ENCODE results near the gene ETS1. TPM values are rescaled to one million over a fixed set of nuclear protein-coding genes. Genes with fewer than 3 reads are reported as not detected.
A peak's percentile ranks its signal among the peaks of the same experiment; 100 is the strongest.

ETS1 gene
- total RNA-seq, 1 experiment from 2014 or later, result 1.1 TPM

DNA sequence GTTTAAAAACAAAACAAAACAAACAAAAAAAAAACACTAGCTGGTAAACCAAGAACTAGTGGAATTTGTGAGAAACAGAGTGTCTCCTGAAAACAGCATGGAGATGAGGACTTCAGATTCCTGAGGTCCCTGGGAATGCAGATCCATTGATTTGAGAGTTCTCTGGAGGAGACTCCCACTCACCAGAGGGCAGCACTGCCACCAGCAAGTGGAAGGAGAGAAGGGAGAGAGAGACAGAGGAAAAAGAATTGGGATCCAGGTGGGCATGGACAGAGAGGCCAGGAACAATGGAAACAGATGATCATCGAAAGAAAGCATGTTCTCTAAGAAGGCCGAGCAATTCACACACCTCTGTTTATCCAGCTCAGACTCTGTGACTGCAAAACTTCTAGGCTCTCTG, 31.8 kb downstream of the ETS1 start:
- no peaks in the 10 kb centered on the region for H3K4me1 Mint-ChIP-seq (ENCODE audit: low read depth, unreplicated experiment)
- CTCF ChIA-PET, result interaction anchor here (0.7 to 2.7 kb wide), 3 partner anchors 75 to 109 kb away, joined by 3 to 8 read pairs (median 3); no protein-coding TSS in a partner anchor
- peak in 1 of 2 experiments; percentile 53 for DNase-seq
- TF ChIP-seq, protein P1, sequence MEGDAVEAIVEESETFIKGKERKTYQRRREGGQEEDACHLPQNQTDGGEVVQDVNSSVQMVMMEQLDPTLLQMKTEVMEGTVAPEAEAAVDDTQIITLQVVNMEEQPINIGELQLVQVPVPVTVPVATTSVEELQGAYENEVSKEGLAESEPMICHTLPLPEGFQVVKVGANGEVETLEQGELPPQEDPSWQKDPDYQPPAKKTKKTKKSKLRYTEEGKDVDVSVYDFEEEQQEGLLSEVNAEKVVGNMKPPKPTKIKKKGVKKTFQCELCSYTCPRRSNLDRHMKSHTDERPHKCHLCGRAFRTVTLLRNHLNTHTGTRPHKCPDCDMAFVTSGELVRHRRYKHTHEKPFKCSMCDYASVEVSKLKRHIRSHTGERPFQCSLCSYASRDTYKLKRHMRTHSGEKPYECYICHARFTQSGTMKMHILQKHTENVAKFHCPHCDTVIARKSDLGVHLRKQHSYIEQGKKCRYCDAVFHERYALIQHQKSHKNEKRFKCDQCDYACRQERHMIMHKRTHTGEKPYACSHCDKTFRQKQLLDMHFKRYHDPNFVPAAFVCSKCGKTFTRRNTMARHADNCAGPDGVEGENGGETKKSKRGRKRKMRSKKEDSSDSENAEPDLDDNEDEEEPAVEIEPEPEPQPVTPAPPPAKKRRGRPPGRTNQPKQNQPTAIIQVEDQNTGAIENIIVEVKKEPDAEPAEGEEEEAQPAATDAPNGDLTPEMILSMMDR (IDR thresholded peaks at IDR 0.05; ENCODE audit: insufficient read depth in 1 of 2, low read depth in 1 of 2, low read length in 1 of 2, severe bottlenecking in 1 of 2, unreplicated experiment in 1 of 2), result peak; percentile 58 to 83
- H3K36me3 ChIP-seq (ENCODE audit: control insufficient read depth, insufficient read depth, low read length), result no peaks in the 10 kb centered on the region
- H3K27ac Mint-ChIP-seq (ENCODE audit: unreplicated experiment), result no peak overlapping the region
- no peaks in the 10 kb centered on the region for H3K4me1 ChIP-seq
- POLR2A ChIA-PET, result no interaction called here
- intact Hi-C loops (cut with micrococcal nuclease; ENCODE audit: unreplicated experiment), result loop anchor here (1.0 kb wide), 4 partner anchors 75 to 383 kb away; no protein-coding TSS in a partner anchor
- H3K27me3 Mint-ChIP-seq (ENCODE audit: insufficient read depth, unreplicated experiment), result peaks cover 10% of the 10 kb centered on the region
- H3K27me3 ChIP-seq (replicated peaks; ENCODE audit: control insufficient read depth, insufficient read depth, low read length), result no peaks in the 10 kb centered on the region
- no peak overlapping the region for H3K4me3 Mint-ChIP-seq (ENCODE audit: unreplicated experiment)
- H3K36me3 Mint-ChIP-seq (ENCODE audit: insufficient read depth, unreplicated experiment), result no peaks in the 10 kb centered on the region
- no peak overlapping the region for H3K4me3 ChIP-seq (ENCODE audit: low read depth, low read length)
- no peaks in the 10 kb centered on the region for H3K9me3 ChIP-seq
- peaks cover 2% of the 10 kb centered on the region for H3K9me3 Mint-ChIP-seq (ENCODE audit: unreplicated experiment)
- no TSS peak for BruUV-seq (replicated peaks)

DNA sequence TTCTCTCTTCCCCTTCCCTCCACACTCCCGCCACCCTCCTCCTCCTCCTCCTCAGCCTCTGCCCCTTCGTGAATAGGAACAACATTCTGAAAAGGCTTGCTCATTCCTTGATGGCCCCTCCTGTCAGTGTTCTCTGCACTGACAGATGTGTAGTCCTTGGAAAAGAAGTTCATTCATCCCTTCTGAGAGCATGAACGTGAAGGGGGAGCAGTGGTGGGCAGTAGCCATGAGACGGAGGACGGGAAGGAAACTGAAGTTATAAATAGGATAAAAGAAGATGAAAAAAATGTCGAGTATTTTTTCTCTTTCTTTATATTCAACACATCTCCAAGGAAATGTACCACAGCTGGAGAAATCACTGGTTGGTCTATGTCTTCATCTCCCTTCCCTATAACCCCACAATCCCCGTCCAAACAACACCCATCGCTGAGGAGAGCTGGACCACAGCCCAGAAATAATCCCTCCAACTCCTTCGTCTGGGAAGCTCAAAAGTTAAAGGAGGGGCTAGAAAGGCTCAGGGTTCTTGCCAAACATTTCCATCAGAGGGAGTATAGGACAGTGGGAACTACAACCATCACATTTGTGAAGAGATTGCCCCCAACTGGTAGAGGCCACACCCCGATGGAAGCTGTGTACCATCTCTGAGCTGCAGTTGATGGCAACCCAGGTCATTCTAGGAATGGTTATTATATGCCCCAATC, 33.5 kb downstream of the ETS1 start:
- Mint-ChIP-seq H3K27ac (ENCODE audit: unreplicated experiment) (no peak overlapping the region), H3K4me1 (ENCODE audit: low read depth, unreplicated experiment) (no peaks in the 10 kb centered on the region), H3K27me3 (ENCODE audit: insufficient read depth, unreplicated experiment) (peaks cover 5% of the 10 kb centered on the region), H3K4me3 (ENCODE audit: unreplicated experiment) (no peak overlapping the region), H3K9me3 (ENCODE audit: unreplicated experiment) (no peaks in the 10 kb centered on the region), H3K36me3 (ENCODE audit: insufficient read depth, unreplicated experiment) (no peaks in the 10 kb centered on the region)
- no peaks in the 10 kb centered on the region for H3K27me3 ChIP-seq (replicated peaks; ENCODE audit: control insufficient read depth, insufficient read depth, low read length)
- no TSS peak for BruUV-seq (replicated peaks)
- ChIA-PET POLR2A (no interaction called here), CTCF (interaction anchor here (0.6 to 2.7 kb wide), 3 partner anchors 70 to 381 kb away, joined by 3 to 8 read pairs (median 4); no protein-coding TSS in a partner anchor)
- no peak overlapping the region for H3K4me3 ChIP-seq (ENCODE audit: low read depth, low read length)
- TF ChIP-seq, protein P1 (IDR thresholded peaks at IDR 0.05; ENCODE audit: insufficient read depth in 1 of 2, low read depth in 1 of 2, low read length in 1 of 2, severe bottlenecking in 1 of 2, unreplicated experiment in 1 of 2), result peak in 1 of 2 experiments; percentile 18
- intact Hi-C loops (cut with micrococcal nuclease; ENCODE audit: unreplicated experiment), result loop anchor here (5.0 kb wide), 1 partner anchor 522 kb away; no protein-coding TSS in a partner anchor
- no peaks in the 10 kb centered on the region for H3K4me1 ChIP-seq
- H3K36me3 ChIP-seq (ENCODE audit: control insufficient read depth, insufficient read depth, low read length), result no peaks in the 10 kb centered on the region
- H3K9me3 ChIP-seq, result no peaks in the 10 kb centered on the region
- no peak for DNase-seq

DNA sequence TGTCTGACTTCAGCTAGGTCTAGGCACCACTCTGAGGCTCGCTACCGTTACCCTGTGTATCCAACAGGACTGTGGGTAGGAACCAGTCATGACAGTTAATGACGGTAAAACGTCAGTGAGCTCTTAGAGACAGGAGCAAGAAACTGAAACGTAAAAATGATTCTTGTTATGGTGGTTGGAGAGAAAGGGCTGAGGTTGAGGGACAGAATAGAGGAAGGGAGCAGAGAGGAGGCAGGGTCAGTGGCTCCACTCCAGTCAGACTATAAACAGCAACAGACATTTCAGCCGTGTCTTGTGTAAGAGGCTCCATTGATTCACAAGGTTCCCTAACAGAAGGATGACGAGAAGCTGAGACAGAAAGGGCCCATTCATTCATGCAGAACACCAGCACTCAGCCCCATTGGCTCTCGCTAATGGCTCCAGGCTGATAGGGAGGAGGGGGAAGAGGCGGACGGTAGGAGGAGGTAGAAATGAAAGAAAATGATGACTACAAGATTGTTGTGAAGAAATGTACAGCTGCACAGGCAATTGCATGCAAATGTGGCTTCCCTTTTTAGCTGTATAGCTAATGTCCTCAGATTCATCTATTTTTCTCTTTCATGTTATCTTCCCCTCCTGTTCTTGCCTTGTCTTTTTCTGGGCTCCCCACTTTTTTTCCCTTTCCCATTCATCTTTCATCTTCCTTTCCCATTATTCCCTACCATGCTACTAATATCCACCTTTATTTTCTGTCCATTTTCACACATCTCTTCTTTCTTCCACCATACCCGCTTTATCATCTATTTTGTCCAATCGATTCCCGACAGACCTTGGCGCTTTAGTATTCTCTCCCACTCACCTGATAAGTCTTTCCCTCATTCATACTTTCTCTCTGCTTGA, 34.3 kb downstream of the ETS1 start:
- ChIA-PET POLR2A (no interaction called here), CTCF (interaction anchor here (1.1 to 2.7 kb wide), 2 partner anchors 69 to 78 kb away, joined by 3 to 8 read pairs; no protein-coding TSS in a partner anchor)
- H3K9me3 Mint-ChIP-seq (ENCODE audit: unreplicated experiment), result no peaks in the 10 kb centered on the region
- BruUV-seq (replicated peaks), result no TSS peak
- TF ChIP-seq, protein P1 (IDR thresholded peaks at IDR 0.05; ENCODE audit: insufficient read depth in 1 of 2, low read depth in 1 of 2, low read length in 1 of 2, severe bottlenecking in 1 of 2, unreplicated experiment in 1 of 2), result no peak
- Histone ChIP-seq H3K36me3 (ENCODE audit: control insufficient read depth, insufficient read depth, low read length) (no peaks in the 10 kb centered on the region), H3K27me3 (replicated peaks; ENCODE audit: control insufficient read depth, insufficient read depth, low read length) (no peaks in the 10 kb centered on the region; the same call in 1 of the 2 replicates), H3K4me1 (peaks cover 3% of the 10 kb centered on the region; the same call in 1 of the 2 replicates), H3K9me3 (no peaks in the 10 kb centered on the region), H3K4me3 (ENCODE audit: low read depth, low read length) (no peak overlapping the region)
- no peak overlapping the region for H3K4me3 Mint-ChIP-seq (ENCODE audit: unreplicated experiment)
- intact Hi-C loops (cut with micrococcal nuclease; ENCODE audit: unreplicated experiment), result loop anchor here (5.0 kb wide), 1 partner anchor 521 kb away; no protein-coding TSS in a partner anchor
- H3K36me3 Mint-ChIP-seq (ENCODE audit: insufficient read depth, unreplicated experiment), result no peaks in the 10 kb centered on the region
- H3K4me1 Mint-ChIP-seq (ENCODE audit: low read depth, unreplicated experiment), result peaks cover 7% of the 10 kb centered on the region
- no peak for DNase-seq
- H3K27ac Mint-ChIP-seq (ENCODE audit: unreplicated experiment), result no peak overlapping the region
- H3K27me3 Mint-ChIP-seq (ENCODE audit: insufficient read depth, unreplicated experiment), result peaks cover 7% of the 10 kb centered on the region

Measured in Caco-2 (cell line).